HG03439 (cell line): Measurements from ENCODE around the gene MEPE.

Source experiments
- ATAC-seq: cut with Tn5 transposase; IDR thresholded peaks from one replicate; pipeline ENCODE4 v1.9.1; 2021; ENCODE audit warnings: mild to moderate bottlenecking, moderate library complexity; ENCODE audit not compliant: unreplicated experiment

Gene MEPE, protein sequence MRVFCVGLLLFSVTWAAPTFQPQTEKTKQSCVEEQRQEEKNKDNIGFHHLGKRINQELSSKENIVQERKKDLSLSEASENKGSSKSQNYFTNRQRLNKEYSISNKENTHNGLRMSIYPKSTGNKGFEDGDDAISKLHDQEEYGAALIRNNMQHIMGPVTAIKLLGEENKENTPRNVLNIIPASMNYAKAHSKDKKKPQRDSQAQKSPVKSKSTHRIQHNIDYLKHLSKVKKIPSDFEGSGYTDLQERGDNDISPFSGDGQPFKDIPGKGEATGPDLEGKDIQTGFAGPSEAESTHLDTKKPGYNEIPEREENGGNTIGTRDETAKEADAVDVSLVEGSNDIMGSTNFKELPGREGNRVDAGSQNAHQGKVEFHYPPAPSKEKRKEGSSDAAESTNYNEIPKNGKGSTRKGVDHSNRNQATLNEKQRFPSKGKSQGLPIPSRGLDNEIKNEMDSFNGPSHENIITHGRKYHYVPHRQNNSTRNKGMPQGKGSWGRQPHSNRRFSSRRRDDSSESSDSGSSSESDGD

DNA sequence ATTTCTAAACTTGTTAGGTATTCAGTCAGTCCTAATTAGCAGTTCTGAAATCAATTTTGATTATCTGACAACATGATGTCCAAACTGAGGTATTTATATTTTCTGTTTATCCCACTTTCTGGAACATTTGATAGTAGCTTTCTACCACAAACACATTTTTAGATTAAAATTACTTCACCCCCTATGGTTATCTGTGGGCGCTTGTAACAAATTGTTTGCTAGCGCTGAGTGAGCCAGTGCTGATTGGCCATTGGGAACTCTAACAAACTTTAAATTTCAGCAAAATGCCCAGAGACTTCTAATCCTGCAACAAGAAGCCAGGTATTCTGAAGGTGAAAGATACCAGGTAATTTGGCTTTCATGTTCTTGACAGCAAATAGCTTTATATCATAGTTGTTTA lies at the start of gene MEPE:
TSS of gene MEPE (plus strand) at position 301 of the 400 bp plus-strand sequence. CDS start 1,746 bp downstream, outside the sequence.
- ATAC-seq, result no peak

DNA sequence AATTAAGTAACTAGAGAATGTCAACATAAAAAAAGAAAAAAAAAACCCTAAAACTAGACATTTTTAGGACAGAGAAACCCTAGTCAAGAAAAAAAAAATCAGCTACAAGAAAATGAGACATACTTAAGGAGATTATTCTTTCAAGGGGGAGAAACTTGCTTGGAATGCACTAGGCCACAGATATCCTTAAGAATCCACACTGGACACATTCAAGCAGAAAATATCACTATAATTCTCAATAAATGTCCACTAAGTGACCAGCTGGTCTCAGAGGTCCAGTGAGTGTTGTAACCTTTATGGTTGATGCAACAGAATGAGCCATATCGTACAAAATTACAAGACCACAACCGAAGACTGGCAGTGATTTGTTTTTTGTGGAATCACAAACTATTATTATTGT lies 49.0 kb upstream of the MEPE start:
- no peak for ATAC-seq

DNA sequence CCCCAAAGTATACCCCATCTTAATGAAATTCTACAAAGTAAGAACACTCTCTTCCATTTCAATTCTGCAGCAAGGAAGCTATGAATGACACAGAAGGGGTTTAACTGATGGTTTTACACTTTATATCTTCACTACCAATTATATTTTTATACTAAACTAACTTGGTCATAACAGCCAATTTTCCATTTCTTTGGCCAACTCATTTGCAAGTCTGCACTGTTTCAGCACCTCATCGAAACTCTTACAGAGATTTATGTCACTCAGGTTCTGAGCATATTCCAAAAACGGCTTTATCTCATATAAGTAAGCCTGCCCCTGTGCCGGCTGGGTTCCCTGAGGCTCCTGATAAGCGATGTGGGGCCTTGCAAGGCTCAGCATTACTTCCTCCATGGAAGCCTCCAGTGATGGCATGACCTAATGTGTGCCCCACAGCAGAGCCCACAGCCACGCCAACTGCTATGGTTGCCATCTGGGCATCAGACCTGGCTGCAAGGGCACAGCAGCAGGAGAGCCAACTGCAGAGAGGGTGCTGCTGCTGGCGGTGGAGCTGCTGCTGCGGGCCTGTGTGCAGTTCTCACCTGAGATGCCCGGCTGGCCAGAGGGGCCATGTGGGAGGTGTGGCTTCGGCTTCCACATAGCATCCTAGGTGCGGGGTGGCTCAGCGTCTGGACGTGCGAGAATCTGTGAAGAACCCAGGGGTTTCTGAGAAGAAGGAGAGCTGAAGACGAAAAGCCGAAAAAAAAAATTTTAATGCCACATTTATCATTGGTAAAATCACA lies 46.8 kb upstream of the MEPE start:
- ATAC-seq, result no peak

DNA sequence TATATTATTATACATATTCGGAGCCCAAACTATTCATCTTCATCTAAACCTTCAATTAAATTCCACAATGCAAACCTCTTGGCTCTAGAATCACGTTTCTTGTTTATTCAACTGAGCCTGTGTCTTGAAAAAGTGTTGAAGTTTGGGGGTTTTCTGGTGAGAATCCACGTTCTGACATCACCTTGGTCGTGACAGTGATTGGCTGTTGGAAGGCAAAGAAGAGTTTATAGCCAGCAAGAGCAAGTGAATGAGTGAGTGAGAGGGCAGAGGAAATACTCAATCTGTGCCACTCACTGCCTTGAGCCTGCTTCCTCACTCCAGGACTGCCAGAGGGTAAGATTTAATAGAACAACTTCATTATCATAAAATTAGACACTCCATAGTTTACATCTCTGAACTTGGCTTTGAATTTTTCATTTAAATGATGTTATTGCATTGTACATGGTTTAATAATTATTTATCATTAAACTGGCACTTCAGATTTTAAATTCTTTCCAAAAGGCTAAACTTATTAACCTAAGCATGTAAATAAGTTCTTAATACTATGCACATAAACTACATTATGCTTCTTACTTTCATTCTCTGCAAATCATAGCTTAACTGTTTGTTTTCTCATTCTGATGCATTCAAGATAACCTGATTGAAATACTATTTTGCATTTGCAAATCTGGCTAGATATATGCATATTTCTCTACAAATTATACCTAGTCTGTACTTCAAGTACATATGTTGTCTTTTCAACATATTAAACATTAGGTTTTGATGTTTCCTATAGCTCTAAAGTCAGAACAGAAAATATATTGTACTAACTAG lies 33.3 kb upstream of the MEPE start, which contains the start of gene IBSP:
TSS of gene IBSP (plus strand) at position 254 of the 813 bp plus-strand sequence. CDS start 2,808 bp downstream, outside the sequence.
- ATAC-seq, result no peak

DNA sequence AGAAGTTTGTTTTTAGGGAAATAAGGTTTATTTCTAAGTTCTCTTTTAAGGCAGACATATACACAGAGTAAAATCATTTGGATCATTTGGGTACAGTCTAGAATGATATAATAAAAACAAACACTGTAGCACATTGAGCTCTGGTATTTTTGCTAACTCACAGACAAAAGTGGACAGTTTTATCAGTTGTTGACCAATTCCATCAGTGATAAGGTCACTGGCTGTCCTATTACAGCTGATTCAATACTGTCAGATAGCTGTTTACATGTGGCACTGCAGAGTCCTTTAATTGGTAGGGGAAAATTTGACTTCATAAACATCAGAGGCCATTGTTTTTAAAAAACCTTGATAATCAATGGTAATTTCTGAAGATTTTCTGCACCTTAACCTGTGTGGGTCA lies 29.9 kb upstream of the MEPE start:
- ATAC-seq, result no peak

DNA sequence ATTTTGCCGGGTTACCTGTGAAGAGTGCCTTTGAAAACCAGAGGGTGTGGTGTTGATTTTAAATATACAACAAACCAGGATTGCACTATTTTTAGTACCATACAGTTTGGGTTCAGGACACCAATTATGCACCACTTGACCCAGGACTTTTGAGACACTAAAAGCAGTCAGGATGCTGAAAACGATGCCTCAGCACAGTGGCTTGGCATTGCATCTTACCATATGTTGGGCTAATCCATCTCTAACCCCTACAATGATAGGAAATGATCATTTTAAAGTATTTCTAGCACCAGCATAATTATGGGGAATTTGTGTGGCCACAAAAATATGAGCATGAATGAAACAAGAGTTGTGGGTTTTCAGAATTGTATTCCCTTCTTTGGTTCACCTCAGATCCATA lies 29.3 kb upstream of the MEPE start:
- ATAC-seq, result no peak

DNA sequence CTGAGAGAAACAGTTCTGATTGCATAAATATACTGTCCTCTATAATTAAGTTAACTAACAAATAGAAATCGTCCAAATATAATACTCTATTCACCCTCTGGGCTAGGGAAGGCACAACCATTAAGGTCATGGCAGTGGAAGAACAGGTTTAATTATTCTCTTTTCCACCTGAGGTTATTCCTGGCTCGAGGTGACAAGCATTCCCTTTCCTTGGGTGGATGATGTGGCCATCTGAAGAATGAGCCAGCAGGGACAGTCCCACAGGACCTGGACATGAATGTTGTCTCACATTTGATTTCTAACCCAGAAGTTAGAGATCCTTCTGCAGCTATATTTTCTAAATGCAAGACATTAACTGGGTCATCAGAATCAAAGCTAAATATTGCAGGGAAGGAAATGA lies 27.9 kb upstream of the MEPE start:
- no peak for ATAC-seq

DNA sequence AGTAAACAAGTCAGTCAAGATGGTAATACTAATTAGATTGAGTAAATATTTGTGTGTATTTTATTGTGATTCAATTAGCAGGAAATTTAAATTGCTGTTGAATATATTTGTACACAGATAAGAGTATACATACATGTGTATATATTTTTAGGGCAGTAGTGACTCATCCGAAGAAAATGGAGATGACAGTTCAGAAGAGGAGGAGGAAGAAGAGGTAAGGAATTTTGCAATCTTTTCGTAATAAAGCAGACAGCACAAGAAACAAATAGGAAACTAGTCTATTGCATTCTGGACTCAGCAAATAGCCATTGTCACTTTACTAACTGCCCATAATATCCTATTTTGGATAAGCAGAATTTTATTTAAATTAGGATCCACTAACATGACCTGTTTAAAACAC lies 26.8 kb upstream of the MEPE start:
- no peak for ATAC-seq

DNA sequence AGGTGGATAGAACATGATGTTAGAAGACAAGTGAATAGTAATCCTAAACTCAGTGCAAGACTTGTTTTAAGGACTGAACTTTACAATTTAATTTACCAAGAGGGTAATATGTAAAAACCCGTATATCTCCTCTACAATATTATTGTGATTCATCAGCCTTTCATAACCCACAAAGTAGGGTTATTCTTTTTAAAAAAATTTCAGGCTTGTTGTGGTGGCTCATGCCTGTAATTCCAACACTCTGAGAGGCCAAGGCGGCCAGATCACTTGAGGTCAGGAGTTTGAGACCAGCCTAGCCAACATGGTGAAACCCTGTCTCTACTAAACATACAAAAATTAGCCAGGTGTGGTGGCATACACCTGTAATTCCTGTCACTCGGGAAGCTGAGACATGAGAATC lies 26.2 kb upstream of the MEPE start:
- no peak for ATAC-seq

DNA sequence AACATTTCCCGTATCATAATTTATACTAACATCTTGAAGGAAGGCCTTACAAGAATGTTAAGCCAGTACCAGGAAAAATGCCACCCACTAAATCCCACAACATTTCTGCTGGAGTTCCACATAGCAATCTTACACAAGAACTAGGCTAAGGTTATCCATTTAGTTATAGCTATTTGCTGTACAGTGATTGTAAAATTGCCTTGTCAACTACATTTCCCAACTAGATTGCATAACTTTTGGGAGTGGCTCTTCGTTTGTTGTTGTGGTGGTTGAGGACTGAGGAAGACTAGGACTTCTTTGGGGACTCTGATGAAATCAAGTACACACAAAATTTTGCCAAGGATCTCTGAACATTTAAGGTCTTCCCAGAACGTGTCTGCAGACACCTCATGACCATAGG lies 25.4 kb upstream of the MEPE start:
- no peak for ATAC-seq

DNA sequence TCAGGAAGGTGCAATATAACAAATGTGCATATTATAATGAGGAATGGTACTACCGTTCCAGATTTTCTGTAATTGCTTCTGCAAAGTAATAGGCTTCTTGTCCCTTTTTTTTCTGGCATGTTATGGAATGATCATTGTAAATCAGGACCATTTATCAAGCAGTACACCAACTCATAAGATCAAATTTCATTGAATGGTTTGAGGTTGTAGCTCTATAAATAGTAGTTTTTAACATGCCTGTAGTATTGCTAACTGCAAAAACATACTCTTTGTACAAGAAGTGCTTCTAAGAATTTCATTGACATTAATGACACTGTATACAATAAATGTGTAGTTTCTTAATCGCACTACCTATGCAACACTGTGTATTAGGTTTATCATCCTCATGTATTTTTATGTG lies 20.8 kb upstream of the MEPE start:
- ATAC-seq, result no peak

DNA sequence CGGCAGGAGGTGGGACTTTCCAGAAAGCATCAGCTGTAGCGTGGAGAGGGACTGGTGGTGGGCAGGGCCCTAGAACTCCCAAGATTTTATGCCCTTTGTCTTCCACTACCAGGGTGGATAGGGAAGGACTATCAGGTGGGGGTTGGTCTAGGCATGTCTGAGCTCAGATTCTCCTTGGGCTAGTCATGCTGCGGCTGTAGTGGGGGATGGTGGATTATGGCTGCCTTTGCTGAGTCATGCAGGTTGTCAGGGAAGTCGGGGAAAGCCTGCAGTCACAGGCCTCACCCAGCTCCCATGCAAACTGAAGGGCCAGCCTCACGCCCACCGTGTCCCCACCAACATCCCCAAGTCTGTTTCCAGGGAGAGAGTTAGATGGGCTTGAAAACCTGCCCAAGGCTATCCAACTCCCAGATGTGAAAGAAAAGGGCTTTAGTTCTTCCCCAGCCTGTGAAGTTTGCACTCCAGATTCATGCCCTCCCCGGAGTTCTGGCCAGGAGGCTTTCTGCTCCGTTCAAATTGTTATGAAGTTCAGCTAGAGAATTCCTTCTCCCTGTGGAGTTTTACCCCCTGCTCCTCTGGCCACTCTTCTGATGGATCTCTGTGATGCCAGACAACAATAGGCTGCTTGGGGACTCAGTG lies 13.4 kb upstream of the MEPE start:
- no peak for ATAC-seq

DNA sequence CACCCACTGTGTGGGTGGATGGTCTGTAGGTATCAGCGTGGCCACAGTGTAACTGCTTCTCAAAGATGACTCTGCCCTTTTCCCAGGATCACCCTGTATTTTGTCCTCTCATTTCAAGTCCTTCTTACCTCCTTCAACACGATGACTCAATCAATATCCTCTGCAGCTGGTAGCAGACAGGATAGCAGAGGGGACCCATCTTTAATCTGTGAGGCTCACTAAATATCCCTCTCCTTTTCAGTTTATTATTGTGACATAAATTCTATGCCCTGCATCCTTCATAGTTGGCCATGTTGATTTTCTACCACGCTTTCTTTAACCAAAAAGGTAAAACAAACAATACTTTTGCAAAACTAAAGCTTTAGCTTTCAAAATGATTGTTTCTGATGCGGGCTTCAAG lies 9.6 kb upstream of the MEPE start:
- no peak for ATAC-seq

DNA sequence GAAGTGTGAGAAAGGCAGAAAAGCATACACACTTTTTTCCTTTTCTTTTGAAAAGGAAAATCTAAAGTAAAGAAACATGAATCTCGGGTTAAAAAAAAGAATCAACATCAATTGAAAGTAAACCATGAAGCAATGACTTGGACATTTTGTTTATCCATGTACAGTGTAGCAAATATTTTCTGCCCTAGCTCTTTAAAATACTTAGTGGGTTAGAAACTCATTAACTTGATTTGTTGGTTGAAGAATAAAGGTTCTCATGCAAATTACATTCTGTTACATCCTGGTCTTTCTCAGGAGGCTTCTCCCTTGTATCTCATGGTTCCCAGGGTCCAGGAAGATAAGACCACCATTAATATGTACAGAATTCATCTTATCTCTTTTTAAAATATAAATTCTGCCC lies 9.0 kb upstream of the MEPE start:
- ATAC-seq, result no peak

DNA sequence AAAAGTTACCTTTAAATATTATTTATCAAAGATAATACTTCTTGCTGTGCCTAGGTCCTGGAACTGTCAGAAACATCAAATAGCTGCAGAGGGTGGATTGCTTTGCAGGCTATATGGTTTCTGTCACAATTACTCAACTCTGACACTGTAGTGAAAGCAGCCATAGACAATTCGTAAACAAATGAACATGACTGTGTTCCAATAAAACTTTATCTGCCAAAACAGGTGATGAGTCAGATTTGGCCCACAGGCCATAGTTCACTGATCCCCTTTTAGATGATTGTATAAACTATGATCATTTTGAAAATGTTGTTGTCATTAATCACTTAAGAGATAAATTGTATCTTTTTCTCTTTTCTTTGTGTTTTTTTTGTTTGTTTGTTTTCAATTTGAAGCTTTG lies 8.4 kb upstream of the MEPE start:
- ATAC-seq, result no peak

DNA sequence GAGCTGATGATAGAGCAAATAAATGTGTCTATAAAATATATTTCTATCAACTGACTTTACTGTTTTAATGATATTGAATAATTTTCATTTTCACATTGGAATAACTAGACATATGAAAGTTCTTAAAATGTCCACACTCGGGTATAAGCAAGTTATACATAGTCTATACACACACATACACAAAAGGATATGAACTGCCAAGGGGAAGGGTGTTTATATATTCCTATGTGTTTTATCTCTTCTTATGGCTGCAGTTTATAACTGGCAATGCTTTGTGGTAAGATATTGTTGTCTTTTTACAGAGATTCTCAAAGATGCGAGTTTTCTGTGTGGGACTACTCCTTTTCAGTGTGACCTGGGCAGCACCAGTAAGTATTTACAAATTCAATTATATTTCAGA lies 1.6 kb downstream of the MEPE start:
- no peak for ATAC-seq

DNA sequence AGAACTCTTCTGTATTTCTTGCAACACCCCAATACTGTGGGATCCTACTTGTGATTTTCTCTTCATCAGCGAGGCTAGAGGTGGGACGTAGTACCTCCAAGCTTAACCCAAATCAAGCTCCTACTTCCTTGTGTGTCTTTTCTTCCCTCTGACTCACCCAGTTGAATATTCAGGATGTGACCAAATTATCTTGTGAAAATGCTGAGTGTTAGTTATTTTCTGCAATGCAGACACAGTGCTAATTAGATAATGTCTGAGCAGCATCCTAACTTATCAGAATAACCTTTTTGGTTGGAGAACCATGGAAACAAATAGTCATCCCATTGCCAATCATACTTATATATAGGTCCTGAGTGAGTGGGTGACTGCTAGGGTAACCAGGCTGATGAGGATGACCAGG lies 2.4 kb downstream of the MEPE start:
- ATAC-seq, result no peak

DNA sequence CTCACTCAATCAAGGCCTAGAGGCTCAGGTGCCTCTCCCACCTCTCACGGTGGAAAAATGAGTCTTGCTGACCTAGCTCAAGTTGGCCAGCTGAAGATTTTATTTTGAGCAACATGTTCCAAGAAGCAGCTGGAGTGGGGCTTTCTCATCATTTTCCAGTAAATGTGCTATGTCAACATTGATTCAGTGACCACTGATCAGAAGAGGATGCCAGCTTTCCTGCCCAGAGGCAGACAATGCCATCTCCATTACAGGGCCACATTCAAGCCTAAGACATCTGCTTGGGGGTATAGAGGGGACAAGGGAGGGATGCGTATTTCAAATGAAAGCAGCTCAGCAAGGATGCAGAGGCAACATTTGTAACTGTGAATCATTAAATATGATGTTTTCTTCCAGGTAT lies 3.0 kb downstream of the MEPE start:
- no peak for ATAC-seq

DNA sequence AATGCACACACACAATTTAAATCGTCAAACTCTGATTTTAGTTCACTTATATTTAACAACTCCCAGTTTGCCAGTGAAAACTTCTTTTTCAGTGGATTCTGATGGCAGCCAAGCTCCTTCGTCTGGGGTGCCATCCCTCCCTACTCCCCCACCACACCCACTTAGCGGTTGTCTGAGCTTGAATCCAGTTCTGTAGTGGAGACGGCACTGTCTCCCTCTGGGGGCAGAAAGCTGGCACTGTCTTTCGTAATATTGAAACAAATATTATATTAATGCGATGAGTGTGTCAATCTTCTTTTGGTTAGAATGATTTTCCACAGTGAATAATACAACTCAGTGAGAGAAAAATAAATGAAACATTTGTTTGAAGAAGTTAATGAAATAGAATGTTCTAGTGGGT lies 5.4 kb downstream of the MEPE start:
- no peak for ATAC-seq

DNA sequence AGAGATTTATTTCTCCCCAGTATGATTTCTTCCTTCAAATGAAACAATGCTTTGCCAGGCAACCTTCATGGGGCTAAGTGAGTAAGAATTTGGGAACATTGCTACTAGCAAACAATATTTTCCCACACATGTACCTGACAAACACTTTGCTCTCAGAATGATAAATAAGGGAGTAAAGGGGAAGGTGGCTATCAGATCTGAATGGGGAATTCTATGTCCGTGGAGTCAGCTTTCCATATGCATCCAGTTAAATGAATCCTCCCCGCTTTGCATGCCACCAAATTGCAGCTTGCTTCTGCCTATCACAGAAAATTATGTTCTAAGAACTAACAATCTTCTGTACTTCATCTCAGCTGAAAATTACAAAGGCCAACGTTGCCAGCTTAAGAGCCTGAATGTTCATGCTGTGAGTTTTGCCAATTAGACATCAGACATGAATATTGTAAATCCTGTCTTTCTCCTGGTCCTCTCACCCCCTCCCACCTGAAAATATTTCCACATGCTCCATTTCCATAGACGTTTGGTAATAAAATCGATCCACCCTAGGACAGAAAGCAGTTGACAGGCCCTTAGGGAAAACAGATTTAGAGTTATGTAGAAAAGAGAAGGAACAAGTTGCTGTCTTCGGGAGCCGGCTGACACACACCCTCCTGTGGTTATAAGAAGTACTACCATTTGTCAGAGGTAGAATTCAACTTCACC lies 6.3 kb downstream of the MEPE start:
- ATAC-seq, result peak; percentile 71
